Suprapubic skin (tissue), 4 donors: ENCODE measurements around the gene COPZ1.

Experiments used
- EP300 ChIP-seq: sonication (generic); formaldehyde crosslinking; IDR thresholded peaks from one replicate; pipeline ENCODE4 v1.6.1; 2017; ENCODE audit warnings: antibody characterized with exemption
- POLR2A ChIP-seq, 2 donors: fragments of 450-650 bp; IDR thresholded peaks; one replicate each; pipeline ENCODE4 v1.6.1; 2017; ENCODE audit warnings: antibody characterized with exemption in 2 of 2, mild to moderate bottlenecking in 2 of 2, moderate library complexity in 2 of 2
- POLR2AphosphoS5 ChIP-seq, 3 donors: sonication (generic); formaldehyde crosslinking; IDR thresholded peaks; one replicate each; pipeline ENCODE4 v1.6.1; 2017; ENCODE audit warnings: antibody characterized with exemption in 3 of 3
- TF ChIP-seq, protein P1 (sequence below), 2 donors: fragments of 200-600 bp in 1 of 2; fragments of 450-650 bp in 1 of 2; sonication (generic) in 1 of 2; IDR thresholded peaks; one replicate each; pipeline ENCODE4 v1.5.1; 2016 to 2019; ENCODE audit warnings: antibody characterized with exemption in 2 of 2, mild to moderate bottlenecking in 1 of 2, moderate library complexity in 1 of 2

DNA sequence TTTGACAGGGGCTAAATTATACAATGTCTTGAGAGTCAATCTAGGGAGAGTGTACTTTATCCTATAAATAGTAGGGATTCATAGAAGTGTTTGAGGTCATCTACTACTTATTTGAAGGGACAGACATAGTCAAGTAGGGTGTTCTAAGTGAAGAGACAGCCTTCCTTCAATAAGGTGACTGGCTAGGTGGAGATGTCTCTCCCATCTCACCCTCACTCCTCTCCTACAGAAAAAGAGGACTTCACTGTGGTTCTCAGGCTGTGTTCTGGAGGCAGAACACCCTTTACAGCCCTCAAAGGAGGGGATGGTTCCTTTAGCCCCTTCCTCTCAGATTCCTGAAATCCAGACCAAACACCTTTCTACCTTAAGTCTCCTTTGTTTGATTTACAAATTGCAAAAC lies 21.3 kb upstream of the COPZ1 start:
- TF ChIP-seq POLR2A (IDR thresholded peaks at IDR 0.05) (no peak), EP300 (no peak), POLR2AphosphoS5 (IDR thresholded peaks at IDR 0.05) (no peak)
- TF ChIP-seq, protein P1, sequence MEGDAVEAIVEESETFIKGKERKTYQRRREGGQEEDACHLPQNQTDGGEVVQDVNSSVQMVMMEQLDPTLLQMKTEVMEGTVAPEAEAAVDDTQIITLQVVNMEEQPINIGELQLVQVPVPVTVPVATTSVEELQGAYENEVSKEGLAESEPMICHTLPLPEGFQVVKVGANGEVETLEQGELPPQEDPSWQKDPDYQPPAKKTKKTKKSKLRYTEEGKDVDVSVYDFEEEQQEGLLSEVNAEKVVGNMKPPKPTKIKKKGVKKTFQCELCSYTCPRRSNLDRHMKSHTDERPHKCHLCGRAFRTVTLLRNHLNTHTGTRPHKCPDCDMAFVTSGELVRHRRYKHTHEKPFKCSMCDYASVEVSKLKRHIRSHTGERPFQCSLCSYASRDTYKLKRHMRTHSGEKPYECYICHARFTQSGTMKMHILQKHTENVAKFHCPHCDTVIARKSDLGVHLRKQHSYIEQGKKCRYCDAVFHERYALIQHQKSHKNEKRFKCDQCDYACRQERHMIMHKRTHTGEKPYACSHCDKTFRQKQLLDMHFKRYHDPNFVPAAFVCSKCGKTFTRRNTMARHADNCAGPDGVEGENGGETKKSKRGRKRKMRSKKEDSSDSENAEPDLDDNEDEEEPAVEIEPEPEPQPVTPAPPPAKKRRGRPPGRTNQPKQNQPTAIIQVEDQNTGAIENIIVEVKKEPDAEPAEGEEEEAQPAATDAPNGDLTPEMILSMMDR (IDR thresholded peaks at IDR 0.05) = no peak
